Measurements from ENCODE around the gene REEP1. TPM values are rescaled to one million over a fixed set of nuclear protein-coding genes. Genes with fewer than 3 reads are reported as not detected.
A peak's percentile ranks its signal among the peaks of the same experiment; 100 is the strongest.

The REEP1 gene, protein sequence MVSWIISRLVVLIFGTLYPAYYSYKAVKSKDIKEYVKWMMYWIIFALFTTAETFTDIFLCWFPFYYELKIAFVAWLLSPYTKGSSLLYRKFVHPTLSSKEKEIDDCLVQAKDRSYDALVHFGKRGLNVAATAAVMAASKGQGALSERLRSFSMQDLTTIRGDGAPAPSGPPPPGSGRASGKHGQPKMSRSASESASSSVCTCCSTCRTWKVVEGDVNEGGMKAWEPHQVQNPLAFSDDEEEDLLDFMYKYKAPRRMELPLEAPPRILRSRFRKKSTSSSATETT
- total RNA-seq = 67.8 and 90.1 TPM in 2 replicates
- polyA plus RNA-seq (2012) = 23.3 TPM

DNA sequence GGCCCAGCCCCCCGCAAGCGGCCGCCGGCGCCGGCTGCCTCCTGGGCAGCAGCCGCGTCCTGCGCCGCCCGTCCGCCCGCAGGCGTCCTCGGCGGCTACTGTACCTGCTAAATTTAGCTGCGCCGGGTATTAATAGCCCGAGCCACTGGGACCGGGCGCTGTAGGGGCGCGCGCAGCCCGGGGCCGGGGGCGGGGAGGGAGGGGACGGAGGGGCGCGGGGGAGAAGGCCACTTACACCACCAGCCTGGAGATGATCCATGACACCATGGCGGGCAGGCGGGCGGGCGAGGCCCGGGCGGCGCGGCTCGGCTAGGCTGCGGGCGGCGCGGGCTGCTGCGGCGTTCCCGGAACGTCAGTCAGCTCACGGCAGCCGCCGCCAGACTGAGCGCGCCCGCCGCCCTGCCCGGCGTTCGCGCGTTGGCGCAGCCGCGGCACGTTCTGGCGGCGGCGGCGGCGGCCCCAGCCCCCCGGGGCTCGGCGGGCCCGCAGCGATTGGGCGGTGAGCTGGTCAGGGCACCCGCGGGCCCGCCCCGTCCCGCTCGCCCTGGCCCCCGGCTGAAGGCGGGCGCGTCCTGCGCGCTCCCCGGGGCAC, at the start of gene REEP1:
REEP1 (minus strand) TSS at position 383 of the 592 bp plus-strand sequence; CDS start at position 267, 116 bp downstream.
- peak; percentile 79 for DNase-seq (ENCODE audit: low read depth)

DNA sequence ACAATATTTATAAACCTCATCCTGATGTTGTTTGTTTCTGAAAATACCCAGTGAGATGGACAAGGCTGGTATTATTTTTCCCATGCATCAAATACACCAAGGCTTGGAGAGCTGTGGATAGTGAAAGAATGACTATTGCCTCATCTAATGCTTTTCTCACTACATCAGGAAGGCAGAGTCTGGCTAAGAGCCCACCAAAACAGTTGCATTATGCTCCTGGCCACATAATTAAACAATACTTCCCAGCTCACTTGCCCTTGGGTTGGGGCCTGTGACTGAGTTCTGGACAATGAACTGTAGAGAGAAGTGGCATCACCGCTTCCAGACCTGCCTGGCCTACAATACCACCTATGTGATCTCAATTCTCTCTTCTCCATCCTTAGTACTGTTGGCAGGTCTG, 46.4 kb upstream of the REEP1 start:
- DNase-seq (ENCODE audit: low read depth) = peak; percentile 44

DNA sequence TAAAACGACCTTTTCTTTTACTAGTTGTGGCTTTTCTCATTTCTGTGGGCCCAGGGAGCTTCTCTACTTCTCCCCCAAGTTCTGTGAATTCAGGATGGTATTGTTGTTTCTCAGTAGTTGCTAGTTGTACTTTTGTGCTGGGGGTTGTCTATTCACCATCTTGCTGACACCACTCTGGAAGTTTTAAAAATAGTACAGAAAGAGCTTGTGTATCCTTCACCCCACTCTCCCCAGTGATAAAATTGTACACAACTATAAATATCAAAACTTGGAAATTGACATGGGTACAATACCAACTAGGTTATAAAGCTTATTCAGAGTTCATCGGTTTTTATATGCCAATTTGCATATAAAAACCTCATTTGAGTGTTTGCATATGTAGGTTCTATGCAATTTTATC, 45.3 kb upstream of the REEP1 start:
- DNase-seq (ENCODE audit: low read depth) = no peak

DNA sequence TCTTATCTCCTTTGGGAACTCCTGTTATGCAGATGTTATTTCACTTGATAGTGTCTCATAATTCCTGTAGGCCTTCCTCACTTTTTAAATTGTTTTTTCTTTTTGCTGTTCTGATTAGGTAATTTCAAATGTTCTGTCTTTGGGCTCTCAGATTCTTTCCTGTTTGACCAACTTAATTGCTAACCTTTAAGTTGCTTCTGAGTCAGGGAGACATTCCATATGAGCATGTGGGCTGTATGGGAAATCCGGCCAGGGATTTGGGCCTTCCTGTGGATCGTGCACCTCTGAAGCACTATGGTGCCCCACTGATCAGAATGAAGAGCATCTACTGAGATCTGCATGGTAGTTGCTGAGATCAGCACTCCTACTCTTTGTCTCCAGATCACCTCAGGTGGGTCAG, 44.7 kb upstream of the REEP1 start:
- DNase-seq (ENCODE audit: low read depth) = no peak

DNA sequence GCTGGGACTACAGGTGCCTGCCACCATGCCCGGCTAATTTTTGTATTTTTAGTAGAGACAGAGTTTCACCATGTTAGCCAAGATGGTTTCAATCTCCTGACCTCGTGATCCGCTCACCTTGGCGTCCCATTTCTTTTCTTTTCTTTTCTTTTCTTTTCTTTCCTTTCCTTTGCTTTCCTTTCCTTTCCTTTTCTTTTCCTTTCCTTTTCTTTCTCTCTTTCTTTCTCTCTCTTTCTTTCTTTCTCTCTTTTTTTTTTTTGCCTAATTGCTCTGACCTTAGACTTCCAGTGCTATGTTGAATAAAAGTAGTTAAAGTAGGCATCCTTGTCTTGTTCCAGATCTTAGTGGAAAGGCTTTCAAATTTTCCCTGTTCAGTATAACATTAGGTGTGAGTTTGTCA, 41.0 kb upstream of the REEP1 start:
- DNase-seq (ENCODE audit: low read depth) = no peak

DNA sequence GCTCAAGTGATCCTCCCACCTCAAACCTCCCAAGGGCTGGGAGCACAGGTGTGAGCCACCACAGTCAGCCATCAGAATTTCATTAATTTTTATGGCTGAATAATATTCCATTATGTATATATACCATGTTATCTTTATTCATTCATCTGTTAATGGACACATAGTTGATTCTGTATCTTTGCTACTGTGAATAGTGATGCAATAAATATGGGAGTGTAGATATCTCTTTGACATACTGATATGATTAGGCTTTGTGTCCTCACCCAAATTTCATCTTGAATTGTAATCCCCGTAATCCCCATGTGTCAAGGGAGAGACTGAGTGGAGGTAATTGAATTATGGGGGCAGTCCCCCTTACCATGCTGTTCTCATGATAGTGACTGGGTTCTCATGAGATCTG, 38.2 kb upstream of the REEP1 start:
- no peak for DNase-seq (ENCODE audit: low read depth)

DNA sequence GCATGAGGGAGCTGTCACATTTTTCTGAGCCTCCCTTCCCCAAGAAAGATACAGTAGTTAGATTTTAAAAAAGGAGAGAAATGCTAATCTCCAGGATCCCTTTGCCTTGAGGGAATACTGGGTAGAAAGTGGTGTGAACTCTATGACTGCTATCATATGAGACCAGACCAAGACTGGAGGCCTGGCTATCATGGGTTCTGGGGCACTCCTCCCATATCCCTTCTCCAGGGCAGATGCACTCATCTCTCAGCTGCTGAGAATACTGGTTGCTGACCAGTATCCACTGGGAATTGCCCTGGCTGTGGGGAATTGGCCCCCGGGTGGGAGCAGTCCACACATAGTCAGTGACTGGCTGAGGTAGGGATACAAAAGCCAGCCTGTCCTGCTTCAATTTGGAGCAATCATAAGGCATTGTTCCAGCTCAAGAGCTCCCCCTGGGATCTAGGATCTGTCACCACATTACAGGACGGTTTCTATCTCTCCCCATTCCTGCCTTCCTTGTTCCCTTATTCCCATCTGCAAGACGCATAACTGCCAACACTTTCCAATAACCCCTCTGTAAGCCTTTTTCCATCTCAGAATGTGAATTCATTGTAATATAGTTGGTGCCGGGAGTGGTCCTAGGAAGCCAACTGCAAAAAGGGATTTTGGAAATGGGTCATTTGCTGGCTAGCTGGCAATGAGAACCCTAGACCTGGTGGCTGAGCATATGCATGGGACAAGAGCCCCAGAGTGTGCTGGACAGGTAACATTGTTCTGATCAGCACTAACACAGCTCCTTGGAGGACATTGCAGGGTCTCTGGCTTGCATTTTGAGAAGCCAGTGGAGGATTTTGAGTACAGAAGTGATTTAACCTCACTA, 35.4 kb upstream of the REEP1 start:
- peak; percentile 78 for DNase-seq (ENCODE audit: low read depth)

DNA sequence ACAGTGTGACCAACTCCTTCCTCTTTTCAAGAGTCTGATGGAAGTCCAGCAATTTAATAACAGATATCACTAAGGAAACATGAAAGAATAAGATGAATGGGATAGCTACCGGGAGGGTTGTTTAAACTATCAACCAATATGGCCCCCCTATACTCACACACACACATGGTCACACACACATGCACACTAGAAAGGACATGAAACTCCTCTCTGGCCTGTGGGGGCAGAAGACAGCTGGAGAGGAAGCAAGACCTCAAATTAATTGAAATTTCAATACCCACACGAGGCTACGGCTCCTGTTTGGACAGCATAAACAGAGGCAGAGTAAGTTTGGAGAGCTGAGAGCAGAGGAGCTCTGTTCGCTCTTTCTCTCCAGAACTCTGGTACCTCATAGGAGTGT, 34.7 kb upstream of the REEP1 start:
- no peak for DNase-seq (ENCODE audit: low read depth)

DNA sequence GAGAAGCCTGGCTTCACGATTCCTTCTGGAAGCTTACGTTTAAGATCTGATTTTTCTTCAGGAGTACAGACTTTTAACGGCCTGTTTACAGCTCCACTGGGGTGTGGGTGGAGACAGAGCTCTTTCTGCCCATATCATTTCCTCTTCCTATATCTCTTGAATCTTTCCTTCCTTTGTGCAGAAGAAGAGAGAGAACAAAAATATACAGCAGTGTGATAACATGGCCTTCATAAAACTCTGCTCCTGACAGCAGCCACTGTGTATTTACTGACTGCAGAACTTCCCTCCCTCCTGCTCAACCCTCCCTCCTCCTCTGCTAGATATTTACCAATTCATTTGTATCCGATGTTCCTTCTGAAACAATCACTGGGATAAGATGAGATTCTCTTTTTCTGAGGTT, 34.1 kb upstream of the REEP1 start:
- no peak for DNase-seq (ENCODE audit: low read depth)

DNA sequence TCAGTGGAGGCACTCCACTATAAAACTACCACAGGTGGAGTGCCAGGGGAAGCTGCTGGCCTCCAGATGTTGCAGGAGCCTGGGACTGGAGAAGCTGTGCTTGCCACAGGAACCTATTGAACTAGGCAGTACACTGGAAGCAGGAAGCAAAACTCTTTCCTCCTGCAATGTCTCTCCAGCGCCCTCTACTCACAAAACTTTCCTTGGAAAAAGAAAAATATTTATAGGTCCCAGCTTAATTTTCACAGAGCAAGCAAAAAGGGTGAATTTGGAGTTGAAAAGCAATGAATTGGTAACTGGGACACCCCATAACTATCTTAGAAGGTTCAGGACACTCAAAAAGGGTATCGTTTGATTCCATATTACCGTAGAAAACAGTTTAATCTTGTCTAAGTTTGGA, 33.2 kb upstream of the REEP1 start:
- no peak for DNase-seq (ENCODE audit: low read depth)

DNA sequence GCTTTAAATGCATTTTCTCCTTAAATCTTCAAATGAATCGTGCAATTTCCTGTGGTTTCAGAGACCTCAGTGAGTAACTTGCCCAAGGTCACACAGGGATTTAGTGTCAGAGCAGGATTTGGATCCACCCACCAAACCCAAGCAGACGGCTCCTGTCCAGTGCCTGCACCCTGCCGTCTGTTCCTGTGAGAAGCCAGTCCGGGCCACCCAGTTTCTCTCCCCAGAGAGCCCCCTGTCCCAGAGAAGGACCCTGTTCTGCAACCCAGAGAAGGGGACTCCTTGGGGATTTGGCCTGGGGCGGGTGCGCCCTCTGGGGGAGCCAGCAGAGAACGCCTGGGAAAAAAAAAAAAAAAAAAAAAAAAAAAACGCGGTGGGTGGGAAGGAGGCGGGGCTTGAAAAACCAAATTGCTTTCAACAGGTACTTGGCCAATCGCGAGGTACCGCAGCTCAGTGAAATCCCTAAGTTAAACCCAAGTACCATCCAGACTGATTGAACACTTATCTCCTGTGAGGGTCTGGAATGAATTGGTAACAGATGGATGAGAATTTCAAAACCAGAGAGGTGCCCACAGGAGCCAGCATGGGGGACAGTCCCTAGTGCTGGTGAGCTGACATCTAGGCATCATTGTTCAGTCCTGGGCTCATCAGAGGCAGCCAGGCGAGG, 30.9 kb upstream of the REEP1 start:
- DNase-seq (ENCODE audit: low read depth) = peak; percentile 55

DNA sequence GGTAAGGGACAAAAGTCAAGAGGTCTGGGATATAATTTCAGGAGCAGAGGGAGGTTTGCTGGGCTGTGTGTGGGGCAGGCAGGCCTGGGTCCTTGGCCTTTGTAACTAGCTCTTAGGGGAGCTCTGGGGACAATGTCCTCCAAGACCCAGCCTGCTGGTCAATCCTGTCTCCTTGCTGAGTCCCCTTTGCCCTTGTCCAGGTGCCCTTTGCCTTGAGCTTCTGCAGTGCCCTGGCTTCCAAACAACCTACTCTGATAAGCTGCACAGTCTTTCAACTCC, 30.0 kb upstream of the REEP1 start:
- DNase-seq (ENCODE audit: low read depth) = no peak

DNA sequence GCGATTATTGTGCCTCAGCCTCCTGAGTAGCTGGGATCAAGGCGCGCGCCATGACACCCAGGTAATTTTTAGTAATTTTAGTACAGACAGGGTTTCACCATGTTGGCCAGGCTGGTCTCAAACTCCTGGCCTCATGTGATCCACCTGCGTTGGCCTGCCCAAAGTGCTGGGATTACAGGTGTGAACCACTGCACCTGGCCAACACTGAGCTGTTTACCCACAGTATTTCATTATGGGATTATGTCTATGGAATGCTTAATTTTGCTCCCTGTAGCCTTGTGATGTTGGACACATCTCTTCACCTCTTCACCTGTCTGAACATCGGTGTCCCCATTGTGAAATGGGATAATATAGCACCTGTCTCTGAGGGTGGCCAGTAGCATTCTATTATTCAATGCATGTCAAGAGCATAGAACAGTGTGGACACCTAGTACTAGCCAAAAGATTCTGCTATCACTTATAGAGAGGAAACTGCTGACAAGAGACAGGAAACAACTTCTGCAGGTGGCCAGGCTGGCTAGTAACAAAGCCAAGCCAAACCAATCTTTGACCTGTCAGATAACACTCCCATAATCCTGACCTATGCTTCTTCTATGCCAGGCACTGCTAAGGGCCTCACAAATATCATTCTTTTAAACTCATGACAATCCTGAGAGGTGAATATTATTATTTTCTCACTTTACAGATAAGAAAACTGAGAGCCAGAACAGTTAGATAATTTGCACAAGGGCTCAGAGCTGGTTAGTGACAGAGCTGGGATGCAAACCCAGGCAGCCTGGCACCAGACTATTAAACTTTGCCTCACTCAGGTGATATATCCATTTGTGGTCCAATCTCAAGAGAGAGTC, 29.4 kb upstream of the REEP1 start:
- DNase-seq (ENCODE audit: low read depth) = no peak

DNA sequence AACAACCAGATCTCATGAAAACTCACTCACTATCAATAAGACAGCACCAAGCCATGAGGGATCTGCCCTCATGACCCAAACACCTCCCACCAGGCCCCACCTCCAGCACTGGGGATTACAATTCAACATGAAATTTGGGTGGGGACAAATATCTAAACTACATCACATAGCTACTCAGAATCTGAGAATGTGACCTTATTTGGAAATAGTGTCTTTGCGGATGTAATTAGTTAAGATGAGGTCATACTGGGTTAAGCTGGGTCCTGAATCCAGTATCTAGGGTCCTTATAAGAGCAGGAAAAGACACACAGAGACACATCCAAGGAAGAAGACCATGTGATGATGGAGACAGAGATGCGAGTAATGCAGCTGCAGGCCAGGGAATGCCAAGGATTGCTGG, 27.5 kb upstream of the REEP1 start:
- no peak for DNase-seq (ENCODE audit: low read depth)

DNA sequence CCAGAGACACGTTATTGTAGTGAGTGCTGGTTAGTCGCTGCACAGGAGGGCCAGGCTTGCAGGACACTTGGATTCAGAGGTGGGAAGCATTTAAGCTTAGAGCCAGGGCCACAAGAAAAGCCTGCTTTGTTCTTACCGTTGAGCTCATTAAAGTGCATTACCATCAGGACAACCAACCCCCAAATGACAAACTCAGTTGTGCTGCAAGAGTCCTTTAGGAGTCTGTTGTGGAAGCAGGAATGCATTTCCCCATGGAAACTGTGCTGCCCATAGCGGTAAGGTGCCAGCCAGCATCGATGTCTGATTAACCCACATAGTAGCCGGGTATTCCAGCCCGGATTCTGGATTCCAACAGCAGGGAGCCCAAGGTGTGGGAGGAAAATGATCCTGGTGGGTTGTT, 23.4 kb upstream of the REEP1 start:
- DNase-seq (ENCODE audit: low read depth) = no peak

DNA sequence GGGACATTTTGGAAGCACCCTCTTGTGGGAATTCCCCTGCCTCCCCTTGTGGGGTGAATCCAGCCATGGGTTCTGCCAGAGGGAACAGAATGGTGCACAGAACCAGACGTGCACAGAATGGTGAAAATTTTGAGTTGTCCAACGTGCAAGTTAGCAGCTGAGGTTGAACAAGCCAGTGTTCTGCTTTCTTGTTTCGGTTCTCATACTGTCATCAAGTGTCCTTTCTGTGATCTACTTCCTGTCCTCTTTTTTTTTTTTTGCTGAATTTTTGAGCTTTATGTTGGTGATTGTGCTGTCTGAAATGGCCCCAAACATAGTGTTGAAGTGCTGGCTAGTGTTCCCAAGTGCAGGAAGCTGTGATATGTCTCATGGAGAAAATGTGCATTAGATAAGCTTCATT, 21.5 kb upstream of the REEP1 start:
- no peak for DNase-seq (ENCODE audit: low read depth)

DNA sequence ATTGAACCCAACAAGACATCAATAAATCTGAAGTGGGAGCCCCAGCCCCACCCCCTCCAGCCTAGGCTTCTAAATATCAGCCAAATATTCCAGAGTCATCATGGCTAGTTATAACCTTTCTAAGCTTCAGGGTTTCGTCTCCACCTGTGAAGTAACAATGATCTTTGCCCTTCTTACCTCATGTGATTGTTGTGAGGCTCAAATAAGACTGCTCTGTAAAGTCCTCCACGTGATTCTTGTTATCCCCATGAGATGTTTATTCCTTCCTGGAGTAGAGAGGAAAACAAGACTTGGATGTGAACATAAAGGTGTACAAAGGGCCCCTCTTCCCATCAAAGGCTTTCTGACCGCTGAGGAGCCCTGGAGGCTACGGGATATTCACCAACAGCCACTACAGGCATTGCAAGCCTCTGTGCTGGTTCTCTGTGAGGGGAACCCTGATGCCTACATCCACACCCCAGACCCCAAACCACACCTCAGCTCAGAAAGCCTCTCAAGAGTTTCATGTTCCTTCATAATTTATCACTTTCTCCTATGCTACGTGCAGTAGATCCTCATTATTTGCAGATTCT, 20.1 kb upstream of the REEP1 start:
- no peak for DNase-seq (ENCODE audit: low read depth)

DNA sequence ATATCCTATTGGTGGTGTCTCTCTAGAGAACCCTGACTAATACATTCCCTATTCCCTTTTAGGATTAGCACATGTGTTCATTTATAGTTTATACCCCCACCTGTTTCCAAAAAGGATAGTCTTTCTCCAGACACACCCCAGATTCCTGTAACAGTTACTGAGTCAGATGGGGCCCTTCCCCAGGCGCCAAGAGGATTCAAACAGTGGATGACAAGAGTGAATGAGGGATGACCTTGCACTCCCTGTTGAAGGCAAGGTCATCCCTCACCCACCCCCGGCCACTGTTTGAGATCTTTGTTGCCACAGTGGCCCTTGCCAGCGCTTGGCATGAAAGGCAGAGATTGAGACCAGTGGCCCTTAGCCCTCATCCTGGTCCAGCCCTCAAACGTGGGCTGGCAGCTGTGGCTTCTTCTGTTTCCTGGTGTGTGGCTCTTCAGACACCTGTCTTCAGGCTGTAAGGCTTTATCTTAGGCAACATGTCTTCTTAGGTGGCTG, 15.3 kb upstream of the REEP1 start:
- DNase-seq (ENCODE audit: low read depth) = peak; percentile 92

DNA sequence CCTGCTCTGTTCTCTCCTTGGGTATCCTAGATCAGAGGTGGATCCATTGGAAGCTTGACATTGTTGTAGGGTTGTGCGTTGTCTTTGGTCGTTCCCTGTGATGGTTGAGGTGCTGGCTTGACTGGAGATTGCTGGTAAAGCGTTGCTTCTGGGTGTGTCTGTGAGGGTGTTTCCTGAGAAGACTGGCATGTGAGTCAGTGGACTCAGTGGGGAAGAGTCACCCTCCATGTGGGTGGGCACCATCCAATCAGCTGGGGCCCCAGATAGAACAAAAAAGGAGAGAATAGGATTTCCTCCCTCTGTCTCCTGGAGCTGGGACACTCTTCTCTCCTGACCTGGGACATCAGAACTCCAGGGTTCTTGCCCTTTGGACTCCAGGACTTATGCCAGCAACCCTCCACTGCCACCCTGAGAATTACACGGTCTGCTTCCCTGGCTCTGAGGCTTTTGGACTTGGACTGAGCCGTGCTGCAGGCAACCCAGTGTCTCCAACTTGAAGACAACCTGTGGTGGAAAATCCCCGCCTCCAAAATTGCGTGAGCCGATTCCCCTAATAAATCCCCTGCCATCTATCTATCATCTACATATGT, 14.8 kb upstream of the REEP1 start:
- DNase-seq (ENCODE audit: low read depth) = peak; percentile 78

DNA sequence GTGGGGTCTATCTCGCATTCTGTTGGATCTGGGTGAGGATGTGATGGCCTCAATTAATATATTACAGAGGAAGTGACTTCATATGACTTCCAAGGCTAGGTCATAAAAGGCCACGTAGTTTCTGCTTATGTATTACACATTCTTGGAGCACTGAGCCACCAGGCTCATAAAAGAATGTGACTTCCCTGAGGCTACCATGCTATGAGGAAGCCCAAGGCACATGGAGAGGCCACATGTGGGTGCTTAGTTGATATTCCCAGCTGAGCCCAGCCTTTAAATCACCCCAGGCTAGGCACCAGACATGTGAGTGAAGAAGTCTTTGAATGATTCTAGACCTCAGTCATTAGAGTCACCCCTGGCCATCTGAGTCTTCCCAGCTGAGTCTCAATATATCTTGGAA, 13.3 kb upstream of the REEP1 start:
- no peak for DNase-seq (ENCODE audit: low read depth)

Measured in myocyte (in vitro differentiated cells).